DMS114 treated with DMSO at 0.1 percent for 48 hours (cell line): ENCODE measurements around the gene DHRS7C.
"Not testable (repeated sequence)": the region's sequence is repeated elsewhere in the genome, so short reads cannot be mapped to it uniquely, and the experiment has no call there.

ENCODE experiments used
- DNase-seq: peaks from one replicate; lab custom pipeline; 2025; ENCODE audit not compliant: unreplicated experiment; lab: John Stamatoyannopoulos, UW

The DHRS7C gene

GRCh38 chr17:9810100-9810949, 18.9 kb upstream of the DHRS7C start:
- no peak for DNase-seq

GRCh38 chr17:9809409-9809808, 18.0 kb upstream of the DHRS7C start:
- DNase-seq = no peak

GRCh38 chr17:9806699-9807098, 15.3 kb upstream of the DHRS7C start:
- DNase-seq = no peak

DNA sequence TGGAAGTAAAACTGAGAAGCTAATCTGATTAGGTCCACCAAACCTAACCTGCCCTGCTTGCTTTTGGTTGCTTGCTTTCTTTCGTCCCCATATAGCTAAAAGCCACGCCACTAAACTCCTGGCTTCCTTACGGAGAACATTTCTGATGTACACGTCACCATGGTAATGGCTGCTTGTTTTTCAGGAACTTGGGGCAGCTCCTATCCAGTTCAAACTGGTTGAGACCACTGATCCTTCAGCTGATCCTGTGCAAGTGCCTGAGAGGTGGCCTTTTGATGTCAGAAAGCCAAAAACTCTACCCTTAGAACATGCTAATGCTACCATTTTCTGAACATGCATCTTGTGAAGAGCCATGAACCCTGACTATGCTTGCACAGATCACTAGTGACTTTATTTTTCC, 14.4 kb upstream of the DHRS7C start:
- no peak for DNase-seq

DNA sequence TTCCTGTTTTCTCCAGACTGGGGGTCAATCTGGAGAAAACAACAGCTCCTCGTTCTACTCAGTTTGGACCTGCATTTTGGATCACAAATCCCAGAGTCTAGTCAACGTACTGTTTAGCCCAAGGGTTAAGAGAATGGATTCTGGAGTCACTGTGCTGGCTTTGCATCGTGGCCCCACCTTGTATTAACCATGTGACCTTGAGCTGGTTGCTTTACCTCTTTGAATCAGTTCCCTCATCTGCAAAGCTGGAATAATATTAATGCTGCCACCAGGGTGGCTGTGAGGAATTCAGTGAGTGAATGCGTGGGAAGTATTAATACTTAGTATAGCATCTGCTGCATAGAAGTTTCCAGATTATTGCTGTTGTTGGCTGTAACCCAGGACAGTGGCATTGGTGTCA, 11.3 kb upstream of the DHRS7C start:
- DNase-seq = no peak

GRCh38 chr17:9802294-9802693, 10.9 kb upstream of the DHRS7C start:
- DNase-seq = no peak

GRCh38 chr17:9801505-9801904, 10.1 kb upstream of the DHRS7C start:
- DNase-seq = no peak

DNA sequence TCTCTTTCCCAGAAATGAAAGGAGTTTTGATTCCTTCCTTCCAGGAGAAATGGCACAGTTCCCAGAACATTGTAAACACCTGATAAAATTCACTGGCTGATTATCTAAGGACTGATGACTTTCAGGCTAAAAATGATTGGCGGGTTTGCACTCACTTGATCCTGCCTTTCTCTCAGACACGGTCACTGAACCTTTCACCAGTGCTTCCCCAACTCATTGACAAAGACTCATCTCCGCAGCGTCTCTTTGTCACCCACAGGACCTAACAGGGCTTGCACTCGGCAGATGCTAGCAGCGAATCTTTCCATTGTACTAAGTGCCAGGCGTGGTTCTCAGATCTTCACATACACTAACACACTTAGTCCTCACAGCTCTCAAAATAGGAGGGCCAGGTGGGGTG, 7.3 kb upstream of the DHRS7C start:
- no peak for DNase-seq

DNA sequence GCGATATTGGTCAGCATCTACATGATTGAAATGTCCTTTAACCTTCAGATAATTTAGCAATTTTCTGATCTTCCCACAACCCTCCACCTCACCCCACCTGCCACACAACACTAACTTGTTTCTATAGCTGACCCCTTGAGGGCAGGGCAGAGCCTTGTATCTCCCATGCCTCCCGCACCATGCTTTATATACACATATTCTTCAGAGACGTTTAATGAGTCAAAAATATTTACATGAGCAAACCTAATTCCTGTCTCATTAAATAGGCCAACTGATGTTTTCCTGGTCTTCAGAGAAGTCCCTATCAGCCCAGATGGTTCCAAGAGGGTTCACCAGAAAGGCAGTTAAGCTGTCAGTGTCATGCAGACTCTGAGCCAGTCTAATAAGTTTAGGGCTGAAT, 6.6 kb upstream of the DHRS7C start:
- no peak for DNase-seq

DNA sequence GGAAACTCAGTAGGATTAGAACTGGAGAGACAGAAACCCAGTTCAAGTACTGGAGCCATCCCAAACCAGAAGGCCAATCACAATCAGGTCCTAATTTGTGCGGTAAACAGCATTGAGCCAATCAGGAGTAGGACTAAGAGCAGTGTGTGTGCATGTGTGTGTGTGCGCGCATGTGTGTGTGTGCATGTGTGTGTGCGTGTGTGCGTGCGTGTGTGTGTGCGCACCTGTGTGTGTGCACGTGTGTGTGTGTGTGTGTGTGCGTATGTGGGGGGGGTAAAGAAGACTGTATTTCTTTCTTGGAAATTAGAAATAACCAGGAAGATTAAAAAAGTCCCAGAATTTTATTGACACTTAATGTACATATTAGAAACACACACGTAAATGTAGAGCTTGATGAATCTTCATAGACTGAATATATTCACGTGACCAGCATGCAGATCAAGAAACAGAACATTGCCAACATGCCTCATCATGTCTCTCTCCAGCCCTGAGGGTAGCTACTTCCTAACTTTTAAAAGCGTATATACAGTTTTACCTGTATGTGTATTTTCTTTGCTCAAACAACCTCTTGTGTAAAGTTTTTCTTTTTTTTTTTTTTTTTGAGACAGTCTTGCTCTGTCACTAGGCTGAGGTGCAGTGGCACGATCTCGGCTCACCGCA, 919 bp upstream of the DHRS7C start:
- no peak for DNase-seq

DNA sequence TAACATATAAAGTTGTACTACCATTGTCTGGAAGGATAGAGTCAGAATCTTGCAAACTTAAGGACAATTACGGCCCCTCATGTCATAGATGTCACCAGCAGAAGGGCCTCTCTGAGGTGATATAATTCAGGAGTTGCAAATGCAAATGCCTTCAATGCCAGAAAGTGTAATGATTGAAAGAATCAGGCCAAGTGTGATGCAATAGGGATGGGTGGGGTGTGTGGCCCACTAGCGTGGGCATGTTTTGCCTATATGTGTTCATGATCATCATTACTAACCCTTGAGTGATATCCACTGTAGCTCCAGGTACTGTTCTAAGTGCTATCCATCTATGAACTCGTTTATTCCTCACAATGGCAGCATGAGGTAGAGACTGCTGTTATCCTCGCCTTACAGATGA, 1.1 kb downstream of the DHRS7C start:
- DNase-seq = no peak

DNA sequence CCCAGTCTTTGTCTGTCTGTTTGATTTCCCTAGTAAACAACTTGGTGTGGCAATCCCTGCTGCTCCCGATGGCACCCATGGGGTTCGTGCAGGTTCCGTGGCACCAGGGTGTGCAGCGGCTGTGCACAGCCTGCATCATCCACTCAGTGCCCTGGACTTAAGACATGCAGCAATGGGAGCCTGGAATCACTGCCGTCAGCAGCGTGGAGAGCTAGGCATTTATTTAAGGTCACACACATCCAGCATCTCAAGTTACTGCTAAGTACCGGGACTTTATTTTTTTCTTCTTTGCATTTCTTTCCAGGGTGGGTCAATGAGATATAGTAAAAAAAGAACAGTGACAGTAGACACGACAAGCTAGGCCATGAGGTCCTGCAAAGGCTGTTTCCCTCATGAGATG, 2.8 kb downstream of the DHRS7C start:
- DNase-seq = no peak

- no peak for DNase-seq
These were observed 6.8 kb downstream of the DHRS7C start for GRCh38 chr17:9784544-9784943.

GRCh38 chr17:9783465-9783864, 7.9 kb downstream of the DHRS7C start:
- DNase-seq = not testable (repeated sequence)

DNA sequence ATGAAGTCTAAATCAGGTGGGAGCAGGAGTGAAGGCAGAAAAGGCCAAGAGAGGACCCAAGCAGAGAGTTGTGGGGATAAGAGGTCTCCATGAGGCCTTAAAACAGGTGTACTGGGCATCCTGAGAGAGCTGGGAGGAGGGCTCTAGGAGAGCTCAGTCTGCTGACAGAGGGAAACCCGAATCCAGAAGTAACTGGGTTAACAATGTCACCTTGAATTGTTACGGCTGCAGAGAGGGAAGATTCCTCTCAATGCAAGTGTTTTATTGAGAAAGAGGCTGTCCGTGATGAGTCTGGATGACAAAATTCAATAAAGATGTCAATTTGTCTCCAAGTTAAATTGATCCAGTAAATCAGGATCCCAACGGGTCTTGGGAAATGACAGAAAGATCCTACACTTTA, 8.3 kb downstream of the DHRS7C start:
- DNase-seq = no peak

- DNase-seq = no peak
These were observed 10.8 kb downstream of the DHRS7C start for GRCh38 chr17:9780552-9780951.

- DNase-seq = no peak
These were observed 14.5 kb downstream of the DHRS7C start for GRCh38 chr17:9776911-9777310.

- no peak for DNase-seq
These were observed 18.7 kb downstream of the DHRS7C start for GRCh38 chr17:9772658-9773057.

- no peak for DNase-seq
These were observed 19.9 kb downstream of the DHRS7C start for GRCh38 chr17:9771465-9771864.

- no peak for DNase-seq
These were observed 22.2 kb downstream of the DHRS7C start for GRCh38 chr17:9769036-9769695.

DNA sequence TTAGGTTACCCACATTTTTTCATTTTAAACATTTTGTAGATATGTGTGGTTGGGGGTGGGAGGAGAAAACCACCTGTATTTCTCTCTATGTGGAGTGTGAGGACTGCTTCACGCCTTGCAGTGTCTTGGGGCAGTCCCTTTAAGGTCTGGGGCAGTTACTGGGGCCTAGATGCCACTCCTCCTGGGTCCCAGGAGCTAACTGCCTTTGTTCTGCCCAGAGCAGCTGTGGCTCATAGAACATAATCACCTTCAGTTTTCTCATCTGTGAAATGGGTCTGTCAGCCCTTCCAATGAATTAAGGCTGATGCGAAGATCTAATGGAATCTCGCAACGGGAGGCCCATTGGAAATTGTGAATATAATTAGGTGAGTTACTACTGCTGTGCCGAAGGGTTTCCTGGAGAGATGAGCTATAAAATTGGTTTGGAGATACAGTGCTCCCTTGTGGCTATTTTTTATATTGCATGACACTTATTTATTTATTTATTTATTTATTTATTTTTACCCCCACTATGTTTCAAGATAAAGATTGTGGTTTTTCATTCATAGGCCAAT, 22.9 kb downstream of the DHRS7C start:
- DNase-seq = peak; percentile 13
